AG08396 (cell line): Measurements from ENCODE around the gene ZNF668.
"Not testable (repeated sequence)": the region's sequence is repeated elsewhere in the genome, so short reads cannot be mapped to it uniquely, and the experiment has no call there.

Source experiments
- DNase-seq: peaks from one replicate; pipeline ENCODE4 v3.0.0; 2012; ENCODE audit warnings: low spot score, mixed read lengths

The ZNF668 gene

DNA sequence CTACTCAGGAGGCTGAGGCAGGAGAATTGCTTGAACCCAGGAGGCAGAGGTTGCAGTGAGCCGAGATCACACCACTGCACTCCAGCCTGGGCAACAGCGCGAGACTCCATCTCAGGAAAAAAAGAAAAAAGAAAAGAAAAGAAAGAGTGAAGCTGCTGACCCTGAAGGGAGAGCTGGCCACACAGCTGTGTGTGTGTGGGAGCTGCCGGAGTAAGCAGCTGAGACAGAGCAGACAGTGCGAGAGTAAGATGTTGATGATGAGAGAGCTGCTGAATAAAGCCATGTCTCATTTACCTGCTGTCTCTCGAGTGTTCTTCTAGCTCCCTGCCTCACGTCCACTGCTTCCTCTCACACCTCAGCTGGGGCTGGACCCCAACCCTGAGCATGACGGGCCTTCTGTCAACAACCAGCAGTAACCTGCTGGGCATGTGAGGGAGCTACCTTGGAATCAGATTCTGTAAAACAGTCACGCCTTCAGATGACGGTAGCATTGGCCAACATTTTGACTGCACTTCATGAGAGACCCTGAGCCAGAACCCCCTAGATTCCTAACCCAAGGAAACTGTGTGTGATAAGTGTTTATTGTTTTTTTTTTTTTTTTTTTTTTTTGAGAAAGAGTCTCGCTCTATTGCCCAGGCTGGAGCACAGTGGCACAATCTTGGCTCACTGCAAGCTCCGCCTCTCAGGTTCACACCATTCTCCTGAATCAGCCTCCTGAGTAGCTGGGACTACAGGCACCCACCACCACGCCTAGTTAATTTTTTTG lies 27.0 kb upstream of the ZNF668 start:
- DNase-seq, result not testable (repeated sequence)

DNA sequence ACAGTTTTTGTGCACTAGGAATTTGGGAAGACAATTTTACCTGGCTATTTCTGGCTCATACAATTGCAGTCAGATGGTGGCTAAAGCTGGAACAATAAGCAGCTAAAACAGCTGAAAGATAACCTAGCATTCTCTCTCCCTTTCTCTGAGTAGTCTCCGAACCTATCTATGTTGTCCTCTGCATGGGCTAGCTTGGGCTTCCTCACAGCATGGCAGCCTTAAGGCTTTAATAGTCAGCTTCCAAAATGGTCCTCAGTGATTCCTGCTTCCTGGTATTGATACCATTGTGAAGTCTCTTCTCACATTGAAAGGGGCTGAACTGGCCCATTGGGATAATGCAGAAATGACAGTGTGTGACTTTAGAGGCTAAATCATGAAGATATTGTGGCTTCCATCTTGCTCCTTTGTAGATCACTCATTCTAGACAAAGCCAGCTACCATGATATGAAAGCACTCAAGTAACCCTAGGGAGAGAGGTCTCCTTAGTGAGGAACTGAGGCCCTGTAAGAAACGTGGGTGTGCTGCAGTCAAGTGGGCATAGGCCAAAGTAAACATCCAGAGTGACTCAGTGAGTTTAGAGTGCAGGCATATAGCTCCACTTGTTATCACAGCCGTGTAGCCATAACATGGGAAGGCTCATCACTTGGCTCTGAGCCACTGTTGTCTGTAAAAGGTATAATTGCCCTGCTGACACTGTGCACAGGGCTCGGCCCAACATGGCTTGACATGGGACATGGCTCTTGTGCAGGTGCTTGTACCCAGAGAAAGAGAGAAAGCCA lies 26.0 kb upstream of the ZNF668 start:
- DNase-seq, result no peak

DNA sequence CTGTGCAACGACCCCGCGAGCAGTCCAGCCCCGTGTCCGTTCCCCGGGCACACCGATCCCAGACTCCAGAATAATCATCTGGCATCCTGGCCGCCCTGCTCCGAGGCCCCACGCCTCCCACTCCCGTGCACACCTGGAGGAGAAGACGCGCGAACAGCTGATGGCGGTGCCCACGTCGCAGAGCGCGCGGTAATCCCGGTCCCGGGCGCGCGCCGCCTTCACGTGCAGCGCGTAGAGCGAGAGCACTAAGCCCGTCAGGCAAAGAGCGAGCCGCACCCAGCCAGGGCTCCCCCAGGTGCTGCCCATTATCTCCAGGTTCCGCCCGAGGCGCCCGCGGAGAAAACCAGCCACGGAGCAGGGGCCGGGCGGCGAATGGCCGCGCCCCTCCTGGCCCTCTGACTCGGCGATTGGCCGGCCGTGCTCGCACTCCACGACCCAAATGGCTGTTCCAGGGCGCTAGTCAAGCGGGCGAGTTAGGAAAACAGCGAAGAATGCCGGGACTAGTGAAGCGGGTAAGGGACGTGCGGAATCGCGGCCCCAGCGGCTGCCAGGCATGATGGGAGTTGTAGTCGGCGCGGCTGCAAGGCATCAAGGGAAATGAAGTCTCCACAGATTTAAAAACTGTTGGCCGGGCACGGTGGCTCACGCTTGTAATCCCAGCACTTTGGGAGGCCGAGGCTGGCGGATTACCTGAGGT lies 20.5 kb upstream of the ZNF668 start, which contains the start of gene VKORC1:
Gene VKORC1 (minus strand): TSS at position 374 of the 697 bp plus-strand sequence. CDS start 68 bp downstream, at position 306.
- peak; percentile 97 for DNase-seq

DNA sequence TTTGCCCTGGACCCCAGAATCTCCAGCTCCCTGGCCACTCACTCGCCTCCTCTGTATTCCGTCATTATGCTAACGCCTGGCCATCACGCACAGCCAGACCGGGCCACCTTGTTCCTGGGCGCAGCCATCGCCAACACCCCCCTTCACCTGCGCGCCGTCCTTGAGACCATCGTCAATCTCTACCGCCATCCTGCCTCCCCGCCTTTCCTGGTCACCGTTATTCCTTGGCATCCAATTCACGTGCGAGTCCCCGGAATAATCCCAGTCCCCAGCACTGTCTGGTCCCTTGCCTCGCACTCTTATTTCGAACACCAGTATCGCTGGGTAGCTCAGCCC lies 20.0 kb upstream of the ZNF668 start:
- no peak for DNase-seq

DNA sequence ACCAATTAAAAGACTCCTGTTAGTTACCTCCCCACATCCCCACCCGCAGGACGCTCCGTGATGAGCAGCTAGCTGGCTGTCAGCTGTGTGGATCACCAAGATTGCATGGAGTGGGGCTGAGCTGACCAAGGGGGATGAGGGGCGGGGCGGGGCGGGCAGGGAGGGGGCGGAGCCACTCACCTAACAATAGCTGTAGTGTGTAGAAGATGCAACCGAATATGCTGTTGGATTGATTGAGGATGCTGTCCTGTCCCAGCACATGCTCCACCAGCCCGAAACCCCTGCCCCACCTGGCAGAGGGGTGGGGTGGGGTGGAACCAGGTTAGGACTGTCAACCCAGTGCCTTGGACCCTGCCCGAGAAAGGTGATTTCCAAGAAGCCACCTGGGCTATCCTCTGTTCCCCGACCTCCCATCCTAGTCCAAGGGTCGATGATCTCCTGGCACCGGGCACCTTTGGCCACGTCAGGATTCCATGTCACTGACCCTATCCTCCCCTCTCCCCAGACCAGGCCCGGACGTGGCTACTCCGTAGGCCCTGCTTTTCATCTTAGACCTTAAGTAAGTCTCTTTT lies 19.2 kb upstream of the ZNF668 start:
- no peak for DNase-seq

DNA sequence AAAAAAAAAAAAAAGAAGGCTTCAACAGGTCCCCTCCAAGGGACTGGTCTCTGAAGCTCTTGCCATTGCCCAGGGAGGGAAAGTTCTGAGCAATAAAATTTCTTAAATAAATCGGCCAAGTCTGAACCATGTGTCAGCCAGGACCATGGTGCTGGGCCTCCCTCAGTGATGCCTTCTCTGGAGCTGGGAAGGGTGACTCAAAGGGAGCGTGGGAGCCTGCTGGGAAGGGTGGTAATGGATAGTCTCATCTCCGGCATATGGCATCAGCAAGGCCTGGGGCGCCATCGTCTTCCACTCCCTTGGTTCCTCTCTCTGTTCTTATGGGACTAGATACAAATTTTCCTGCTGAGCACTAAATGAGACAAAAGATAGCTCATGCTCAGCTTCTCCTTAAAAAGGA lies 18.3 kb upstream of the ZNF668 start:
- no peak for DNase-seq

DNA sequence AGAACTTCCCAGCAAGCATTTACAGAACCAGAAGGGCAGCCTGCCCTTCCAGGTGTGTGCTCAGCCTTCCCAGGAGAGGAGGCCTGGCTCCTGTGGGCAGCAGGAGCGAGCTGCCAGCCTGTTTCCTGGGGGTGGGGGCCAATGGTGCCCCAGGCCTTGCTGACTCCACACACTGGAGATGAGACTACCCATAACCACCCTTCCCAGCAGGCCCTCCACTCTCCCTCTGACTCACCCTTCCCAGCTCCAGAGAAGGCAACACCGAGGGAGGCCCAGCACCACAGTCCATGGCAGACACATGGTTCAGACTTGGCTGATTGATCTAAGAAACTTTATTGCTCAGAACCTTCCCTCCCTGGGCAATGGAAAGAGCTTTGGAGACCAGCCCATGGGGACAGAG lies 16.5 kb upstream of the ZNF668 start:
- DNase-seq, result no peak

DNA sequence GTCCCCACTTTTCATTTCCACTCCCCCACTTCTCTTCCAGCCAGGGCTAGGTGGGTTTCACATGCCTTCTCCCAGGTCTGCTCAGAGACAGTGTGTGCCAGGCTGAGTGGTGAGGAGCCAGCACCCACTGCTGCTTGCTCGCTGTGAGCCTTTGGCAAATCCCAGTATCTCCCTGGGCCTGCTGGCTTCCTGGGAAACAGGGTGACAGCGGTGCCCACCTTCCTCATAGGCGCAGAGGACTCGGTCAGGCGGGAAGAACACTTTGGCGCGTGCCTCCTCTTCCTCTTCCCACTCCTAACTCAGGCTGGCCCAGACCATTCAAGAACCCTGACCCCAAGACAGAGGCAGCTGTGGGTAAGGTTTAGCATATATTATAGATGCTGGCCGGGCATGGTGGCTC lies 15.2 kb upstream of the ZNF668 start:
- no peak for DNase-seq

DNA sequence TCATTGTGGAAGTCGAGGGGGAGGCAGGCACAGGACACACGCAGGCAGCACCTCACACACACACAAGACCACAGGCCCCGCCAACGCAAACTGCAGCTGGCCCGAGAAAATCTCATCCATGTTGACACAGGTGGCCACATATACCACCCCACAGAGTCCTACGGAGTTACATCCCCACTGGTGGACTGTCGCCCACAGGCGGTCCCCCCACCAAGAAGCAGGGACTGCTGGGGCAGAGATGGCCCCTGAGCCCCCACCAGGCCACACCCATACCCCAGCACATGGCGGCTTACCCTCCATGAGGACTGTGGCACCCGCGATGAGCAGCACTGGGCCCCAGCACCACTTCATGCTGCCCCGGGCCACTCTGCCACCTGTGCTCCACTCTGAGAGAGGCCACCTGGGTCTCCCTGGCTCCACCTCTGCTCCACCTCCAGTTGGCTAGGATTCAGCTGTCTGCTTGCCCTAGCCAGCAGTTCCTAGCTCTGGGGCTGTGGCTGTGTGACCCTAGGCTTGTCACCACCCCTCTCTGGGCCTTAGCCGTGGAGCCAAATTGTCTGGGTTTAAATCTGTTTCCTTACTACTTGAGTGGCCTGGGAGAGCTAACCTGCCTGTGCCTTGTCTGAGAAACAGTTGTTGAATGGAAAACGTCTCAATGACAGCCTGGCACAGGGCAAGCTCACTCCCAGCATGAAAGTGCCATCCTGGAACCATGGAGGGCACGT lies 14.6 kb upstream of the ZNF668 start, which contains the start of gene PRSS53:
Gene PRSS53 (minus strand): TSS at position 485 of the 725 bp plus-strand sequence. CDS start 134 bp downstream, at position 351.
- DNase-seq, result no peak

DNA sequence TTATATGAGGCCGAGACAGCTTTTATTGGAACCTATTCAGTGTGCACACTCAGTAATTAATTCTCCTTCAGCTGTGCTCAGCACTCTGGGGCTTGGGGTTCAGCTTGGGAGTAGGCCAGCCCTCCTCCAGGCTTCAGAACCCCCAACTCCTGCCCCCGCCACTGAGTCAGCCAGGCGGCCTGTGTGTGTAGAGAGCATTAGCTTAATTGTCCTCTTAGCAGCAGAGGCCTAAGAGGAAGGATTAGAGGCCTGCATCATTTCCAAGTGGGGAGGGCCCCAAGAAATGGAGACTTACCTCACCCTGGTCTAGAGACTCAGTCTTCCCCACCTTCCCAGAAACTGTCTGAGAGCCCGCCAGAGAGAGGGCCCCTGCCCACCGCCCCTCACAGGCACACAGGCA lies 13.9 kb upstream of the ZNF668 start:
- DNase-seq, result no peak

DNA sequence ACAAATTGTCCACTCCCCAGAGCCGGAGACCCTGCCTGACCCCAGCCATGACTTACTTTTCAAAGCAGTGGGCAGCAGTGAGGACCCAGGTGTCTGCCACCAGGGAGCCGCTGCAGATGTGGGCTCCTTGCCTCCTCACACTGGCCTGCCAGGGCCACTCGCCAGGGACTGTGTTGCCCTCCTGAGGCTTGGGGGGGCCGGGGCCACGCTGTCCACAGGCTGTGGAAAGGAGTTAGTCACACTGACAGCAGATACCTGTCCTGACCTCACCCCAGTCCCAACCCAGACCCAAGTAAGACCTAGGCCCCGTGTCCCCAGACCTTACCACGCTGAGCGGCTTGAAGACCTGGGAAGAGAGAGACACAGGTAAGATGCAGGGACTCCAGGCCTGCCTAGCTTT lies 13.4 kb upstream of the ZNF668 start:
- DNase-seq, result no peak

DNA sequence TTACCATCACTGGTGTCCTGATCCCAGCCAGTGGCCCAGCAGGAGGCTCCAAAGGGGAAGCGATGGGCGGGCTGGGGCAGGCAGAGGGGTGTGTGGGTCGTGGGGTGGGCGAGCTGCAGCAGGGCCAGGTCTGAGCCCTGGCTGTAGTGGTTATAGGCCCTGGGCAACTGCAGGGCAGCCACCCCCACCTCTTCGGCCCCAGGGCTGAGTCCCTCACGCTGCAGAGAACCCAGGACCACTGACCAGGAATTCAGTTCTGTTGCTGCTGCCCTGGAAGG lies 12.5 kb upstream of the ZNF668 start:
- no peak for DNase-seq

DNA sequence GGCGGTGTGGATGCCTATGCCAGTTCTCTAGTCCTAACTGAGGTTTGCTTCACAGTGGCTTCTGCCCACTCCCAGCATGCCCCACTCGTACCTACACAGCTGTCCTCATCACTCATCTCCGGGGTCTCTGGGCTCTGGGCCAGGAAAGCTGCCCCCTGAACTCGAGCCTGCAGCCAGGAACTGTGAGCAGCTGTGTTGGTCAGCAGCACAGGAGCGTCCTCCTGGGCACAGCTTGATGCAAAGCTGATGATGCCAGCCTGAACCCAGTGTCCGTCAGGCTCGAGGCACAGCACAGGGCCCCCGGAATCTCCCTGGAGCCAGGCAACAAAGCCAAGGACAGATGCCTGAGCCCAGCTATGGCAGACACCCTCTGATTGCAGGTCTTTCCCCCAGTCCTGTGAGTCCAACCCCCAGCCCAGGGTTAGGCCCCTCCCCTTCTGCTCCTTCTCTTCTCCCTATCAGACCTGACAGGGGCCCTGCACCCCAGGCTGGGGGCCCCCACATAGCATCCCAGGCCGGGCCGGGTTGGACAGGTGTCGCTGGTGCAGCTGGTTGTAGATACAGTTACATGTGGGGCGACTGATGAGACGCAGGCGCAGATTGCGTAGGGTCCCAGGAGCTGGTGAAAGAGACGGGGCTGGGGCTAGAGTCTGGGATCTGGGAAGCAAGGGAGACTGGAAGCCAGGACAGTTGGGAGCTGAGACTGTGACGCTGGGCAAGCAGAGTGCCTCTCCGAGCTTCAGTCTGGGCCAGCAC lies 12.0 kb upstream of the ZNF668 start:
- no peak for DNase-seq

DNA sequence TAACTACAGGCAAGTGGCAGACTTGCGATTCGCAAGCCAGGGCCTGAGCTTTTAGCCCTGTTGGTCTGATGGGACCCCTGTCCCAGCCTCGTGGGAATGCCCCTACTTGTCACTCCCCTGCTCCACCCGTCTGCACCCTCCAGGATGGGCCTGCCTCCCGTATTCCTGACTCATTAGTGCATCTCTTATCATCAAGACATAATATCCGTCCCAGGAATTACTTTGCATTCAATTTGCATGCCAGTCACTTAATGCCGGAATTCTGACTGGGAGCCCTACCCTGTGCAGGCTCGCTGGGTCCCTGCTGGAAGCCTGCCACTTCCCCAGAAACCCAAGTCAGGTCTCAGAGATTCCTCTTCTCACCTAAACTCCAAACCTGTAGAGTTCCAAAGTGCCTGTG lies 11.4 kb upstream of the ZNF668 start:
- no peak for DNase-seq

DNA sequence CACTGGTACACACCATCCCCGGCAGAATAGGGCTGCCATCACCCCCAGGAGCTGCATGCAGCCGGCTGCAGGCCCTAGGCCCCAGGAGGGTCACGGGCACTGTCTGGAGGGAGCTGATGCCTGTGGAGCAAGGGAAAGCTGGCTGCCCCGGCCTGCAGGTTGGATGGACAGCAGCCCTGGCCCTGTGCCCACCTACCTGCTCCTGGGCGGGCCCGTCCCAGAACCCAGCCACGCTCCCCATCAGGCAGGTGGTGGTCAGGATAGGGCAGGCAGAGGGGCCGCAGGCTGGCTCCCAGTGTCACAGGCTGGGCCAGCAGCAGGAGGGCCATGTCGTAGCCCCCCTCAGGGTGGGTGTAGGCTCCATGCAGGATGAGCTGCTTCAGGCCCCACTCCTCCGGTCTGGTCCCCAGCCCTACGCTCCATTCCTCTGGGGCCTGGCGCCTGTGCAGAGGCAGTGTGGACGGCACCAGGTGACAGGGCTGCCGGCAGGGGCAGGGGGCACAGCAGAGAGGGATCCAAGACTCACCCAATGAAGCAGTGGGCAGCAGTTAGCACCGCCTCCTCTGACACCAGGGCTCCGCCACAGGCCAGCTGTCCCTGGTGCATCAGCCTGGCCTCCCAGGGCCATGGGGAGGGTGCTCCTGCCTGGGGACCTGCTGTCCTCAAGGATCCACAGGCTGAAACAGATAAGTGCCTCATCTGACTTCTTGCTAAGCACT lies 10.7 kb upstream of the ZNF668 start:
- DNase-seq, result no peak

DNA sequence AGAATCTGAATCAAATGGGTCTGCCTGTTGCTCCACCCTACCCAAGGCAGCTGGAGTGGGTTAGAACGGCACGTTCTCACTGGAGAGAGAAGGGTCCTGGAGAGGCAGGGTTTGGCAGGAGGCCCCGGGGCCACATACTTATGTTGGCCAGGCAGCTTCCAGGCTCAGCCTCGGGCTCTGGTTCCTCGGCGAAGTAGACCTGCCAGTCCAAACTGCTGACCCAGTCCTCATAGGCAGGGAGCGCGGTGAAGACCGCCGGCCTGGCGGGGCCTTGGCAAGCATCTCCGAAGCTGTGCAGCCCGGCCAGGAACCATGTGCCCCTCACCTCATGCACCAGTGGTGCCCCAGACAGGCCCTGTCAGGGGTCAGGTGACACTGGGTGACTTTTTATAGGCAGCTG lies 9.9 kb upstream of the ZNF668 start:
- no peak for DNase-seq

DNA sequence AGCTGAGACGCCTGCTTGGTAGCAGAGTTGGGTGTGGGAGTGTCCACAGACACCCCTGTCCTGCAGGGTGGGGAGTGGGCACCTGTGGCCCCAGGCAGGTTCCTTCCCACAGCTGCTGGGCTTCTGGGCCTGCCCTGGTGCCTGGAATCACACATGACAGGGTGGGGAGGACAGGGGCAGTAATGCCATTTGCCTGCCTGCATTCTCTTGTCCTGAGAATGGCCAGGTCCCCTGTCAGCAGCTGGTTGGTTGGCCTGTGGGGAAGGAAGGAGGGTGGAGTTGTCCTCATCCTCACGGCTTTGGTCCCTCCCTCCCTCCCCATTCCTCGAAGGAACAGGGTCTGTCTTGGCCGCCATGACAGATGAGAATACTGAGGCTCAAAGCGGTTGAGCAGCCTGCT lies 9.5 kb upstream of the ZNF668 start:
- DNase-seq, result no peak

DNA sequence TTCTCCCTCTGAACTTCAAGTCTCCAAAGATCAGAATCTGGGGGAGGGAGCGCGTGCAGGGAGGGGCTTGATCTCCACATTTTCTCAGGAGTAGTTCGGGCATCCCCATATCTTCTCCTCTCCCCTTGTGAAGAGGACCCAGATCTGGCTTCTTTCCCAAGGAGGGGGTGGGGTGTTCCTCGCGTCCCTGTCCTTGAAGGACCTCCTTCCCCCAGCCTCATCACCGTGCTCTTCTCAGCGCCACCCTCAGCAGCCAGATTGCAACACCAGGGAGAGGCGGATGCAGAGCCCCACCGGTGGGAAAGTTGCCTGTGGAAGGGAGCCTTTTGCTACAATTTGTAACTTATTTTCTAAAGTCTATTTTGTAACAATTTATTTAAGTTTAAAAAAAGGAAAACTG lies 9.0 kb upstream of the ZNF668 start:
- DNase-seq, result no peak

DNA sequence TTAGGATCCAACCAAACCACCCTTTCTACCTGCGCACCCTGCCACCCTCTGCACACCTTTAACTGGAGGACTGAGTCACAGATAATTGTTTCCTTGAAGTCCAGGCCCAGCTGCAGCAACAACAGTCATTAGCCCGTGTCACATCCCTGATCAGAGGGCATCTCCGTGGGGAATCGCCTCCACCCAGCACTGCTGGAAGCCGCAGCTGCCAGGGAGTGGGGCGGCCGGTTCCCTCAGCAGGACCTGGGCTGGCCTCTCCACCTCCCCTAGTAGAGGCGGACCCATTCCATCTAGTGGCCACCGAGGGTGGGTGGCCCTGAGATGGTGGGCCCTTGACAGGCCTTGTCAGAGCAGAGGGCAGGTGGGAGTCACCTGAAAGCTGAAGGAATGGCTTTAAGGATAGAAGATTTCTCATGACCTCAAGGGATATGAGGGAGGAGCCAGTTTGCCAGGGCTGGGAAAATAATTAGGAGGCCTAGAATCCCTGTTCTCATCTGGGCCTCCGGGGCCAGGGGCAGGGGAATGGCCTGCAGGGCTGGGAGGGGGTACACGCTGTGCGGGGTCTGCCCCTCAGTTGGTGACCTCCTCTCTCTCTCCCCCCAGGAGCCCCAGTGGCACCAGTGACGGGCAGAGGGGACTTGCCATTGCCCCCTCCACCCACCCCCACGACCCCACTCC lies 8.5 kb upstream of the ZNF668 start:
- no peak for DNase-seq
